ENCODE data around the gene FBXL16. TPM values are rescaled to one million over a fixed set of nuclear protein-coding genes. Genes with fewer than 3 reads are reported as not detected.
A peak's percentile ranks its signal among the peaks of the same experiment; 100 is the strongest.

FBXL16 gene
- total and polyA plus RNA-seq, 2 of the 13 experiments (the other 11 are each of a cell fraction or from before 2014, with no cell fraction given) = 0.22 to 2.0 TPM

GRCh38 chr16:680967-681745, 24.4 kb downstream of the FBXL16 start (continued):
- peak; percentile 60; the same call in 1 of the 2 replicates for TF ChIP-seq HDAC1 (CRISPR knock-in tag; IDR thresholded peaks at IDR 0.05)
- TF ChIP-seq IKZF4 (CRISPR knock-in tag; IDR thresholded peaks at IDR 0.05; ENCODE audit: borderline replicate concordance, low read depth, not compliant biosample characterization) = no peak
- TF ChIP-seq HNF4A (CRISPR knock-in tag; IDR thresholded peaks at IDR 0.05) = peak; percentile 3; the same call in 1 of the 2 replicates
- TF ChIP-seq NFIC (IDR thresholded peaks at IDR 0.05; ENCODE audit: low read length) = no peak
- no peak for TF ChIP-seq ARID5B (CRISPR knock-in tag; IDR thresholded peaks at IDR 0.05)
- TF ChIP-seq PHF5A (CRISPR knock-in tag; IDR thresholded peaks at IDR 0.05; ENCODE audit: low read depth, unreplicated experiment) = no peak
- no peak for TF ChIP-seq ZNF224 (CRISPR knock-in tag; IDR thresholded peaks at IDR 0.05)
- peak; percentile 25; the same call in 1 of the 2 replicates for TF ChIP-seq HDAC2 (CRISPR knock-in tag; IDR thresholded peaks at IDR 0.05)
- peak; percentile 56; the same call in 1 of the 2 replicates for TF ChIP-seq ZNF552 (CRISPR knock-in tag; IDR thresholded peaks at IDR 0.05; ENCODE audit: borderline replicate concordance)
- TF ChIP-seq TCF12 (IDR thresholded peaks at IDR 0.05) = no peak
- no peak; the same call in 1 of the 2 replicates for TF ChIP-seq TCF12 (CRISPR knock-in tag; IDR thresholded peaks at IDR 0.05)
- peak; percentile 40; the same call in 1 of the 3 replicates for TF ChIP-seq MXI1 (IDR thresholded peaks at IDR 0.05; ENCODE audit: borderline replicate concordance, low read depth, low read length)
- TF ChIP-seq ZSCAN9 (CRISPR knock-in tag; IDR thresholded peaks at IDR 0.05; ENCODE audit: borderline replicate concordance) = no peak
- TF ChIP-seq HOXD1 (CRISPR knock-in tag; IDR thresholded peaks at IDR 0.05) = no peak
- no peak for TF ChIP-seq ELF3 (CRISPR knock-in tag; IDR thresholded peaks at IDR 0.05)
- no peak for TF ChIP-seq ZNF34 (CRISPR knock-in tag; IDR thresholded peaks at IDR 0.05; ENCODE audit: borderline replicate concordance)
- TF ChIP-seq KIAA2018 (CRISPR knock-in tag; IDR thresholded peaks at IDR 0.05; ENCODE audit: borderline replicate concordance) = no peak
- TF ChIP-seq FOXO1 (CRISPR knock-in tag; IDR thresholded peaks at IDR 0.05) = no peak
- TF ChIP-seq TCF7 (IDR thresholded peaks at IDR 0.05; ENCODE audit: low read depth) = no peak
